ENCODE results near the gene VPREB1.
"Not testable (repeated sequence)": the region's sequence is repeated elsewhere in the genome, so short reads cannot be mapped to it uniquely, and the experiment has no call there.

The VPREB1 gene

GRCh38 chr22:22214819-22215329, 29.7 kb upstream of the VPREB1 start:
- no peak for DNase-seq

DNA sequence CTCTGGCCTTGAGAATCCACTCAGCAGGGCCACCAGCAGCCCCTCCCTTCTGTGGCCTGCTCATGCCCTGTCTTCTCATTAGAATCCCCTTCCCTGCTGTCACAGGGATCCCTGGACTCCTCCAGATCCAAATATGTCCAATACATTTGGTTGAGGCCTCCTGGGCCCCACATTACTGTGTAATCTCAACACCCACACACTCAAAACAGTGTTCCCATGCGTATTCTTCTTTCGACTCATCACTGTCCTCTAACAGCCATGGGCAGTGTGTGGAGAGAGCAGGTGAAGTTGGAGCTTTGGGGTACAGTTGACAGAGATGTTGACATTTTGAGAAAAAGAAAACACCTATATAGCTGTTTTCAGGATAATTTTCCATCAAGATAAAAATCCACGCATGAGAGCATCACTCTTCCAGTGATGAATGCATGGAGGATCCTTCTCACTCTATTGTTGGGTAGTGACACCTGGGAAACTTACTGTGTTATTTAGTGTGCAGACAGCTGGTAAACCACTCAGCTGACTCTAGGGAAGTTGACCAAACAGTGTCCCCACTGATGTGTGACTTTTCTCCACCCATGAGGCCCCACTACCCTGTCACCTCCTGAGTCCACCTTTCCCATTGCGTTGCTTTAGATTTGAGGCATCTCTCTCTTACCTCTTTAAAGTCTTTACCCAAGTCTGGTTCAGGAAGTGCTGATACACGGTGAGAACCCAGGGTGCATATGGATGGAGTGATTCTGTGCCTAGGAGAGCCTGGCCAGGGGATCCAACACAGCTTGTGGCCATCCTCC, 28.7 kb upstream of the VPREB1 start:
- DNase-seq: no peak

DNA sequence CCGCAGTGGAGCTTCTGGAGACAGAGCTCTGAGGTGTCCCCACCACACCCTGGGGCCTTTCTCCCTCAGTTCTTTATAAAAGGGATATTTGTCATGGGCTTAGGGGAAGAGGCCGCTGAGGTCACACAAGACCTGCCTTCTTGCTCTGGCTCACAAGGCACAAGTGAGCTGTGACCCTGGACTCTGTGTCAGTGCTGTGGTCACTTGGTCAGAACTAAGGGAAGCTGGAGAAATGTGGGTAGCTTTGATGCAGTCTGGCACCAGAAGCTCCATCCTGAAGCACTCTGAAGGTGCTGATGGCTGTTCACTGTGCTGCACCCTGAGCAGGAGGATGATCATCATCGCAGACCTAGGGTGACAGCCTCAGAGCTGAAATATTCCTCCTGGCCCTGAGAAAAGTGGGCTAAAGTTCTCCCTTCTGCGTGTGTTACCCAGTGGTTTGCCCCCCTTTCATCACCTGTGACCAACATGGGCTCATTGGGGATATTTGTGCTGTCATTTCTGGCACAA, 28.1 kb upstream of the VPREB1 start:
- DNase-seq: no peak

- DNase-seq: no peak
Measured at GRCh38 chr22:22218302-22218701, 26.3 kb upstream of the VPREB1 start.

- DNase-seq: no peak
Measured at GRCh38 chr22:22219140-22219996, 25.2 kb upstream of the VPREB1 start.

- not testable (repeated sequence) for DNase-seq
Measured at GRCh38 chr22:22221043-22221442, 23.5 kb upstream of the VPREB1 start.

DNA sequence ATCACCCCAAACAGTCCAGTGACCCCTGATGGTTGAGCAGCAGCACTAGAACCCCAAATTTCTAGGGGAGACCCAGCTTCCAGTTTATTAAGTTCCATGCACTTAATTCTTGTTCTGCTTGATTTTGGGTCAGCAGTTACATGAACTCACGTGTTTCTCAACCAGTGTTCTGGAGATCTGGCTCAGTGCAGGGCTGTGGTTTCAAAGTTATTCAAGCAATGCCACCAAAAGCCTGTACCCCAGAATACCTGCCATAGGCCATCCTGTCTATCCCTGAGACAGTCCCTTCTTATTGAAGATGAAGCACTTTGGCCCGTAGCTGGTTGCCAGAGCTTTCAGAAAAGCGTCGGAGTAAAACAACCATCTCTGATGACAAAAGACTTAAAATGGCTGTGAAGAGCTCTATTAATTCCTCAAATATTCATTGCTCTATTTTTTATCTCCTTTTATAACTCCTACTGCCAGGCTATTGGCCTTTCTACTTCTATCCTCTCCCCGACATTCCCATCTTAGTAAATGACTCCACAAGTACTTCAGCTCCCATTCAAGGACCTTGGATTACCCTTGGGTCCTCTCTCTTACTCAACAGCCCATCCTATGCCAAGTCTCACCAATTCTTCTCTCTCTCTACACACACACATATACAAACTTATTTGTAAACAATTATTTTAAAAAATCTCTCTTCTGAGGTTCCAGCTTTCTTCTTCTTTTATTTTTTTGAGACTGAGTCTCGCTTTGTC, 18.0 kb upstream of the VPREB1 start:
- no peak for DNase-seq

DNA sequence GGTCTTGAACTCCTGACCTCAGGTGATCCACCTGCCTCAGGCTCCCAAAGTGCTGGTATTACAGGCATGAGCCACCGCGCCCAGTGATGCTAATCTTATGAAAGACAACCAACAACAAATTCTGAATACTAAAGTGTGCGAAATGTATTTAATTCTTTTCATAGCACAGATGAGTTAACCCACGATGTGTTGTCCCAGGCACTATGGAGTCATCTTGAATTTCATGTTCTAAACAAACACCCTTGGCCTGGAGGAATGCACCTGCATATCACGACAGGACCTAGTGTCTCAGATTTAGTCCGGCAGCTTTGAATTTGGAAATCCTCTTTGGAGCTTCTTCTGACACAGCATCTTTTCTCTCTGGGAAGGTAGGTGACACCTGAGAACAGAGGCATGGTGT, 16.2 kb upstream of the VPREB1 start:
- DNase-seq: no peak

DNA sequence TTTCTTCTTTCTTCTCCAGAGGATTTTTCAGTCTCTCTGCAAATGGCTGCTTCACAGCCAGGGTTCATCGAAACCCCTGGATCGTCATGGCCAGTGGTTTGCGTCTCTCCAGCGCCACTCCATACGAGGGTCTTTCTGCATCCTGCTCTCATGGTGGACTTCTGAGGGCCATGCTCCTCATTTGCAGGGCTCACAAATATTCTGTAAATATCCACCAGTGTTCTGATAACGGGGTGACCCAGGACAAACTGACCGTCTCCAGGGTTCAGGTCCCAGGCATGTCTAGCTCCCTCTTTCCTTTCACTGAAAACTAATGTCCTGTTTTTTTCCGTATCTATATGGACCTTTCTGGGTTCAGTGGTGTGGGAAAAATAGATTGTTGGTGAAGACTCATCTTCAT, 15.7 kb upstream of the VPREB1 start:
- DNase-seq: no peak

GRCh38 chr22:22229683-22230420, 14.7 kb upstream of the VPREB1 start:
- DNase-seq: no peak

GRCh38 chr22:22230438-22230837, 14.1 kb upstream of the VPREB1 start:
- no peak for DNase-seq

DNA sequence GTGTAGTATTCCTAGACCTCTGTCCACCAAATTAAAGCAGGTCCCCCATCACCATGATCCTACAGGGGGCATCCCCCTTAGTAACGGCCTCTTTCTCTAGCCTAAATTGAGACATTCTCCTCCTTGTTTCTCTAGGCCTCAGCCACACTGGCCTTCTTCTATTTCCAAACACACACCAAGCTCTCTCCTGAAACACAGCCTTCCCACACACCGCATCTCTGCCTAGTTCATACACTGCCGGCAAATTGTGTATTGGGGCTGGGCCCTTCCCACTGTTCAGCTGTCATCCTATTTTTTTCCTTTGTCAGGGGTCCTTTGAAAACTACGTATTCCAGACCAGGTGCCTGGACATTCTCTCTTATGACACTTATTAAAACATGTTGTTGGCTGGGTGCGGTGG, 11.5 kb upstream of the VPREB1 start:
- DNase-seq: no peak

- peak; percentile 48 to 51 for DNase-seq
Measured at GRCh38 chr22:22235558-22235957, 9.0 kb upstream of the VPREB1 start.

DNA sequence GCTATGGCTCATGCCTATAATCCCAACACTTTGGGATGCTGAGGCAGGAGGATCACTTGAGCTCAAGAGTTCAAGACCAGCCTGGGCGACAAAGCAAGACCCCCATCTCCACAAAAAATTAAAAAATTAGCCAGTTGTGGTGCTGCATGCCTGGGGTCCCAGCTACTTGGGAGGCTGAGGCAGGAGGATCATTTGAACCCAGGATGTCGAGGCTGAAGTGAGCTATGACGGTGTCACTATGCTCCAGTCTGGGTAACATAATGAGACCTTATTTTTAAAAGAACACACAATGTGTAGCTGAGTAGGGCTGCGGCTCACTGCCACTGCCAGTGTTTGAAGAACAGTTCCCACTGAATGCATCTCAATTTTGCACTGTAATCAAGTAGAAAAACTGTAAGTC, 7.1 kb upstream of the VPREB1 start:
- DNase-seq: no peak

GRCh38 chr22:22239311-22239939, 5.2 kb upstream of the VPREB1 start:
- no peak for DNase-seq

- DNase-seq: no peak
Measured at GRCh38 chr22:22241554-22241898, 3.1 kb upstream of the VPREB1 start.

DNA sequence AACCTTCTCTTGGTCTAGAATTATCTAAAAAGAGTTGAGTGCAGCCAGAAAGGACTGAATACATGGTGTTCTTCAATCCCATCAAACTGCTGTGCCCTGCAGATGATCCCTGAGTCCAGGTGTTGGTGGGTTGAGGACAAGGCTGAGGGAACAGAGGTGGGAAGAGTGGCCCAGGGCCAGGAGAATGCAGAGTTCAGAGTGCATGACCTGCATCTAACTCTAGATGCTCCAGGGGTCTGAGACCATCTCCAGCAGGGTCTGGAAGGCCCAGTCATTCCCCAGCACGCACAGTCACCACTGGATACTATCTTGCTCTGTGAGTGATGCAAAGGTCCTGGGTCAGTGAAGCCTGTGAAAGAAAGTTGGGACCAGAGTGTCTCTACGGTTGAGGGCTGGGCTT, 2.1 kb upstream of the VPREB1 start:
- no peak for DNase-seq

DNA sequence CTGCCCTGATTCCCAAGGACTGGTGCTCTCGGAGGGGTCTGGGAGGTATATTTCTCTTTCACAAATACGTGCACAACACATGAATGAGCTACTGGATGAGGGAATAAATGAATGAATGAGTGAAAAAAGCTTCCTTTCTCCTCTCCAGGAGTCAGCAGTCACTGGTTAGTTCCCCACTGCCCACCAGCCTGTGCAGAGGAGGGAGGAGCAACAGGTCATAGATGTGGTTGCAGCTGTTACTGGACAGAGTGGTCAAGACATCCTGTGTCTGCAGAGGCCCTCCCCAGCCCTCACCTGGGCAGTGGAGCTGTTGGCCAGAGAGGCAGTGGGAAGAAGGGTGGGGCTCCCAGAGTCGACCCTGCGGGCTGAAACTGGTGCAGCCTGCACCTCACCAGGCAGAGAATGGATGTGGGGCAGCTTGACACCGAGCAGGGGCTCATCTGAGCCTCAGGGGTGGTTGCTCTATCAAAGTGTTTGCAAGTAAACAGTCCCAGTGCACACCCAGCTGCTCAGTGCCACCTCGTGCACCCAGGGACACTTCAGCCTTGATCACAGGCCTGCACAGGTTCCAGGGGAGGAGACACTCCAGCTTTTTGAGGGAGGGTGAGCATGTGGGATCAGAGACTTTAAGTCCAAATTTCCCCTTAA, 1.4 kb upstream of the VPREB1 start:
- no peak for DNase-seq

GRCh38 chr22:22245256-22245909, 797 bp downstream of the VPREB1 start:
- DNase-seq: no peak

DNA sequence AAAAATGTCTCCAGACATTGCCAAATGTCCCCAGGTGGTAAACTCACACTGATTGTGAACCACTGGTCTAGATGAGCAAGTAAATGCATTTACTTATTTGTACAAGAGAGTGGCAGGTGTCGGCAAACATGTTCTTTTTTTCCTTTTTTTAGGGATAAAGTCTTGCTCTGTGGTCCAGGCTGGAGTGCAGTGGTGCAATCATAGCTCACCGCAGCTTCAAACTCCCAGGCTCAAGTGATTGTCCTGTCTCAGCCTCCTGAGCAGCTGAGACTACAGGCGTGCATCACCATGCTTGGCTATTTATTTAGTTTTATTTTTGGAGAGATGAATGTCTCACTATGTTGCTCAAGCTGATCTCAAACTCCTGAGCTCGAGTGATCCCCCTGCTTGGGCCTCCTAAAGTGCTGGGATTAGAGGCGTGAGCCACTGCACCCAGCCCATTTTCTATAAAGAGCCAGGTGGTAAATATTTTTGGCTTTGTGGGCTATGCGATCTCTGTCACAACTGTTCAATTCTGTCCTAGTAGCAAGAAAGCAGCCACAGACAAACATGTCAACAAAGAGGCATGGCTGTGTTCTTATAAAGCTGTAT, 1.4 kb downstream of the VPREB1 start:
- no peak for DNase-seq

All from inflammatory macrophage (primary cell).